ENCODE data around the gene CCDC134. TPM values are rescaled to one million over a fixed set of nuclear protein-coding genes. Genes with fewer than 3 reads are reported as not detected.

CCDC134 gene
- polyA plus RNA-seq, 1 donor (not counting 4 experiments of a cell fraction or from before 2014, with no cell fraction given): 4.1 TPM

DNA sequence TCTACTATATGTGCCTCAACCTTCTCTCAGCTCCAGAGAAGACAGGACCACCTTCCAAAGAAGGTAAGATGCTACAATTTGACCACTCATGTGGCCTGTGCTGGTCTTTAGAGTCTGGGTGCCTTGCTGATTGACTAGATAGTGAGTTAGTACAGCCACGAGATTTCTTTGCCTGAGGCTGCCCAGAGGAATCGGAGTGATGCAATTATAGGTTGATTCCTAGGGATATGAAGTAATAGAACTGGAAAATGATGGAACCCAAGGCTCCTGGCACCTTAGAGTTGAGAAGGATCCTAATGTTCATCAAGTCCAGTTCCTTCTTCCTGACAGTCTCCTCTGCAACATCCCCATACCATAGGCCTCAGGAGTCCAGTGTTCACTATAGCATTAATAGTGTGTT, 46.5 kb upstream of the CCDC134 start:
- Histone ChIP-seq H2AFZ (ENCODE audit: control insufficient read depth, low read length) (no peak overlapping the region), H3K36me3 (ENCODE audit: control insufficient read depth in 2 of 2, extremely low read depth in 1 of 2, insufficient read depth in 2 of 2, low read length in 2 of 2) (no peaks in the 10 kb centered on the region), H3K9ac (ENCODE audit: control insufficient read depth, extremely low read depth, insufficient read depth, low read length) (no peak overlapping the region), H3K4me1 (ENCODE audit: control insufficient read depth, extremely low read depth, insufficient read depth, low read length) (no peaks in the 10 kb centered on the region), H3K9me1 (ENCODE audit: control insufficient read depth, extremely low read depth, insufficient read depth, low read length) (no peaks in the 10 kb centered on the region), H3K79me2 (ENCODE audit: control insufficient read depth, insufficient read depth, low read length) (no peaks in the 10 kb centered on the region), H3K27me3 (ENCODE audit: control insufficient read depth, extremely low read depth, insufficient read depth, low read length) (no peaks in the 10 kb centered on the region), H3K27ac (ENCODE audit: control insufficient read depth, insufficient read depth, low read length) (no peak overlapping the region), H3K4me3 (ENCODE audit: control insufficient read depth in 2 of 3, extremely low read depth in 1 of 3, insufficient read depth in 2 of 3, low read depth in 1 of 3, low read length in 3 of 3) (no peak overlapping the region), H4K20me1 (ENCODE audit: control insufficient read depth, extremely low read depth, insufficient read depth, low read length) (no peaks in the 10 kb centered on the region), H3K4me2 (ENCODE audit: control insufficient read depth, extremely low read depth, insufficient read depth, low read depth, low read length) (no peak overlapping the region), H3K9me3 (ENCODE audit: control insufficient read depth, low read depth, low read length) (no peaks in the 10 kb centered on the region)
- dilution Hi-C loops (cut with MboI; ENCODE audit: extremely low pct_ligation_motif_present, low sequenced_read_pairs): no loop called here
- TF ChIP-seq EZH2 (IDR thresholded peaks at IDR 0.05; ENCODE audit: low read length) (no peak), CTCF (optimal IDR thresholded peaks at IDR 0.05 in 1 of 3, IDR thresholded peaks at IDR 0.05 in 1 of 3, conservative IDR thresholded peaks at IDR 0.05 in 1 of 3; ENCODE audit: extremely low read depth in 1 of 3, insufficient read depth in 2 of 3, low read length in 3 of 3) (no peak)
- no peak for DNase-seq (ENCODE audit: low read depth, low spot score)
- no peak for FAIRE-seq

DNA sequence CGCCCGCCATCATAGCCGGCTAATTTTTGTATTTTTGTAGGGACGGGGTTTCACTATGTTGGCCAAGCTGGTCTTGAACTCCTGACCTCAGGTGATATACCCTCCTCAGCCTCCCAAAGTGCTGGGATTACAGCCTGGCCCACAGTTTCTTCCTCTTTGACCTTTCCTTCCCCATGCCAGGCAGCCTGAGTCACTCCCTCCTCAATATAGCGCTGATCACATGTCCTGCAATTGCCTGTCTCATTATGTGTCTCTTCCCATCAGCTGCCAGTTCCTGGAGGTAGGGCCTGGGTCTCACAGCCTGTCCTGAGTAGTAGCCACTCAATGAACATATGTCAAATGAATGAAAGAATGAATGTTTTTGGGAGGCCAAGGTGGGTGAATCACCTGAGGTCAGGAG, 43.0 kb upstream of the CCDC134 start:
- no peak for DNase-seq (ENCODE audit: low read depth, low spot score)
- Histone ChIP-seq H3K27ac (ENCODE audit: control insufficient read depth, insufficient read depth, low read length) (no peak overlapping the region), H3K9me3 (ENCODE audit: control insufficient read depth, low read depth, low read length) (no peaks in the 10 kb centered on the region), H3K79me2 (ENCODE audit: control insufficient read depth, insufficient read depth, low read length) (no peaks in the 10 kb centered on the region), H3K9ac (ENCODE audit: control insufficient read depth, extremely low read depth, insufficient read depth, low read length) (no peak overlapping the region), H3K4me3 (ENCODE audit: control insufficient read depth in 2 of 3, extremely low read depth in 1 of 3, insufficient read depth in 2 of 3, low read depth in 1 of 3, low read length in 3 of 3) (no peak overlapping the region), H3K36me3 (ENCODE audit: control insufficient read depth in 2 of 2, extremely low read depth in 1 of 2, insufficient read depth in 2 of 2, low read length in 2 of 2) (no peaks in the 10 kb centered on the region), H2AFZ (ENCODE audit: control insufficient read depth, low read length) (no peak overlapping the region), H4K20me1 (ENCODE audit: control insufficient read depth, extremely low read depth, insufficient read depth, low read length) (no peaks in the 10 kb centered on the region), H3K4me2 (ENCODE audit: control insufficient read depth, extremely low read depth, insufficient read depth, low read depth, low read length) (no peak overlapping the region), H3K9me1 (ENCODE audit: control insufficient read depth, extremely low read depth, insufficient read depth, low read length) (no peaks in the 10 kb centered on the region), H3K4me1 (ENCODE audit: control insufficient read depth, extremely low read depth, insufficient read depth, low read length) (no peaks in the 10 kb centered on the region), H3K27me3 (ENCODE audit: control insufficient read depth, extremely low read depth, insufficient read depth, low read length) (no peaks in the 10 kb centered on the region)
- no peak for FAIRE-seq
- TF ChIP-seq CTCF (optimal IDR thresholded peaks at IDR 0.05 in 1 of 3, IDR thresholded peaks at IDR 0.05 in 1 of 3, conservative IDR thresholded peaks at IDR 0.05 in 1 of 3; ENCODE audit: extremely low read depth in 1 of 3, insufficient read depth in 2 of 3, low read length in 3 of 3): no peak
- no peak for TF ChIP-seq EZH2 (IDR thresholded peaks at IDR 0.05; ENCODE audit: low read length)
- dilution Hi-C loops (cut with MboI; ENCODE audit: extremely low pct_ligation_motif_present, low sequenced_read_pairs): no loop called here

All from keratinocyte (primary cell).